ENCODE data around the gene DENND5B. TPM values are rescaled to one million over a fixed set of nuclear protein-coding genes. Genes with fewer than 3 reads are reported as not detected.

DENND5B gene
- total RNA-seq = 10.9 TPM in 2 replicates

GRCh38 chr12:31590642-31591379, at the start of gene DENND5B:
DENND5B (minus strand) TSS chr12:31591136; CDS start chr12:31590832, 304 bp downstream.

Other genes with a start within 250 kb of the DENND5B start
- gene ETFBKMT, start 68.6 kb upstream of the DENND5B start, total RNA-seq = 2.0 and 3.3 TPM in 2 replicates
- 14.9 and 16.2 TPM in 2 replicates for gene AMN1, start 137.9 kb upstream of the DENND5B start, total RNA-seq